Stimulated activated CD8-positive, alpha-beta memory T cell treated with anti-CD3 and anti-CD28 coated beads, Interleukin-4, amount 100 ng/mL, for 1 hour (primary cell): ENCODE data around the gene RNF220.

Source experiments
- DNase-seq, 2 donors: peaks; one replicate each; pipeline ENCODE4 v3.0.0-alpha.2; 2020; ENCODE audit warnings: low read depth in 2 of 2, low spot score in 1 of 2

The RNF220 gene

DNA sequence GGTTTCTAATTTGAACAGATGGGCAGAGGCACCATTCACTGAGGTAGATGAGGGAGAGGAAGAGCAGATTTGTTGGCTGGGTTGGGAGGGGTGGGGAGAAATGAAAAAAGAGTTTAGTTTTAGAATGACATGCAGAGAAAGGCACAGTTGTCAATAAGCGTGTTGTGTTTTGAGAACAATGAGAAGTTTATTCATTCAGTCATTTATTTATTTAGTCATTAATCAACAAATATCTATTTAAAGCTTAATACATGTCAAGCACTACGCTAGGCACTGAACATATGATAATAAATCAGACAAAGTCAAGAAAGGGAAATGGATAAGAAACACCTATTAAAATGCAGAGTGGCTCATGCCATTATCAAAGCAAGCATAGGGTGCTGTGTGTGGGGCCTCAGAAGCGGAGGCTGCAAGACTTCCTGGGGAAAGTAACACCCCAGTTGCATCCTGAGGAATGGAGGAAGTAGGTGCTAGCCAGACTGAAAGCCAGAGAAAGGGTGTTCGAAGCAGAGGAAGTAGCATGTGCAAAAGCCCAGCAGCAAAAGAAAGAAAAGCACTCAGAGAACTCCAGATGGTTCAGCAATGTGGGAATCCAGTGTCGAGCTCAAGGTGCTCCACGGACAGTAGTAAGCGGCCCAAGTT is 114.1 kb downstream of the RNF220 start:
- DNase-seq = no peak

DNA sequence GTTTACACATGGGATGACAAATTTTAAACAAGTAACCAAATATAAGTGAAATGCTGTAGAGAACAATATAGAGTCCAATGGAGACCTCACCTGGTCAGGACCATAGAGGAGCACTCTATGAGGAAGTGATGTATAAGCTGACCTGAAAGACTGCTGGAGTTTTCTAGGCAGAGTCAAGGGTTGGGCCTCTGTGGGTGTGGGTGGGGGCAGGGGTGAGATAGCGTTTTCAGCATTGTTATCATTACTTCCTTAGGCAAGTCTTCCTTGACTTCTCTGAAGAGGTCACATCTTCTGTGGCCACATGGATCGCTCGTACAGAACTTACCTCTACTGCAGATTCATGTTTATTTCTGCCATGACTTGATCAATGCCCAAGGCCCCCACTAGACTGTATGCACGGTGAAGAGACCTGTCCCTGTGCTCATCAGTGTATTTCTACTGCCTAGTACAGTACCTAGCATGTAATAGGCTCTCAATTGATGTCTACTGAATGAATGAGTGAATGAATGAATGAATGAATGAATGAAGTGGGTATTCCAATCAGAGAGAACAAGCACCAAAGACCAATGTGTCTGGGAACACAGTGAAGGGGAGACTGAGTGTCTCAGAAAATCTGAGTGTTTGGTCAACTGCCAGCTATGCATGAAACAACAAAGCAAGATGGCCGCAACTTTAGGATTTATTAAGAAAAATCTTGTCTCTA is 116.5 kb downstream of the RNF220 start:
- DNase-seq = no peak

DNA sequence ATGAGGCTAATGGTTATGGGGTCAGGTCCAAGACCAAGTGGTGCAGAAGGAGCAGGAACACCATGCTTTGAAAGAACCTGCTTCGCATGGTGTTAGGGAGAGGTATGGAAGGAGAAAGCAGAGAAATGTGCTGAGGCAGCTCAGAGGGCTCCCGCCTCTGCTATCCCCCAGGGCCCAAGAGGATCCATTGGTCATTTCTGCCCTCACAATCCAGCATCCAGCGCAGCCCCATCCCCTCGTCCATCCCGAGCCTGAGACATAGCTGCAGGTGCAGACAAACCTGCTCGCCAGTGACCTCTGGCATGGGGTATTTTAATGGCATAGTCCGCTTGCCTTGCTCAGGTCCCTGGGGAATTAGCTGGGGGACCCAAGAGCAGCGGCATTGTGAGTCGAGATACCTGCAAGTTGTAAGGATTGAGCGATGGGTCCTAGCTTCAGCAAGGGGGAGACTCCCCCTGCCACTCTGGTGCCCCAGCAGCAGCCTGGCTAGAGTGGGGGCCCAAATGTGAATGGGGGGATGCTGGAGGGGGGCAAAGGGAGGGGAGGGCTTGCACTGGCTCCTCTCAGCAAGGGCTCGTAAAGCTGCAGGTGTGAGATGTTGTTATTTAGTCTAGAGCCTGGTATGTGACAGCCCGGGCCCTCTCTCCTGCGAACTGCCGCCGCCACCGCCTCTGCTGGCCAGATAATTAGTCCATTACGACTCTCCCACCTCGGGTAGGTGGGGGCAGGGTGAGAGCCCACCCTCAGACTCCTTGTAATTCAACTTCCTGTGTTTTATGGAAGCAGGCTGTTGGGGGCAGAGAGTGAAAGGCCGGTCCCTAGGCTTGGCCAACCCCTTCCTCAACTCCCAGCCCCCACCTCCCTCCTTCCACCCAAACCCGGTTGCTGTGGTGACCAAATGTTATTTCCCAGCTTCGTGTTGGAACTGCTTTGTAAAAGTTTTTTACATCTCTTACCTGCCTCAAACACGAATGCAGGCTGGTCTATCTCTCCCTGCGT is 118.8 kb downstream of the RNF220 start:
- no peak for DNase-seq

DNA sequence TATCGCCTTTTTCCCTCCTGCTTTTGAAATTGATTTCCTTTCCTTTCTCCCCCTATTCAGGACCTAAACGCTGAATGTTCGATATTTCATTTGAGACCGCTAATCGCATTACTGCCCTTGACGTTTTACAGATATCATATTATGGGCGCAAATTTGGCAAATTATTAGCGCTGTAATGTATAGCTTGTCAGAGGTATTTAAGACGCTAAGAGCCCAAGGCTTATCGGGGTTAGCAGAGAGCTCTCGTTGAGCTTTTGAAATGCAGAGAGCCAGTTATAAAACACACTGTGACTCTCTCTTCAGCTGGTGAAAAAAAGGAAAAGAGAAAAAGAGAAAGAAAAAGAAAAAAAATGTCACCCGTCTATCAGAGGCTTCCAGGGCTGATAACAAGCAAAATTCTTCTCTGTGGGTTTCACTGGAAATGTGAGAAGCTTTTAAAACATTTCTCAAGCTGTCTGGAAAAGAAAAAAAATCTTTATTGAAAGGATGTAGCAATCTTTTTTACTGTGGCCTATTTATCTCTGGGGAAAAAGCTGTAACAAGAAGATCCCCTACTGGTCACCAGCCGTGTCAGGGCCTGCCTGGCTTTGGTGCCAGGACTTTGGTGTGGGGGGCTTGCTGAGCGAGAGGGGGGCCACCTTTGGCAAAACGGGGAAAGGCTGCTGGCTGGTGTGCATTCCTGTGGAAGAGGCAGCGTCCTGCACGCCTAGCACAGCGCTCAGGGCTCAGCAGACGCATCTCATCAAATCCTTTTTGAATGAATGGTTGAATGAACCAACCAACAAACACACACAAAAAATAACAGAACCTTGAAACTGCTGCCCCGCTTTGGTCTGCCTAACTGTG is 119.8 kb downstream of the RNF220 start:
- DNase-seq = no peak

DNA sequence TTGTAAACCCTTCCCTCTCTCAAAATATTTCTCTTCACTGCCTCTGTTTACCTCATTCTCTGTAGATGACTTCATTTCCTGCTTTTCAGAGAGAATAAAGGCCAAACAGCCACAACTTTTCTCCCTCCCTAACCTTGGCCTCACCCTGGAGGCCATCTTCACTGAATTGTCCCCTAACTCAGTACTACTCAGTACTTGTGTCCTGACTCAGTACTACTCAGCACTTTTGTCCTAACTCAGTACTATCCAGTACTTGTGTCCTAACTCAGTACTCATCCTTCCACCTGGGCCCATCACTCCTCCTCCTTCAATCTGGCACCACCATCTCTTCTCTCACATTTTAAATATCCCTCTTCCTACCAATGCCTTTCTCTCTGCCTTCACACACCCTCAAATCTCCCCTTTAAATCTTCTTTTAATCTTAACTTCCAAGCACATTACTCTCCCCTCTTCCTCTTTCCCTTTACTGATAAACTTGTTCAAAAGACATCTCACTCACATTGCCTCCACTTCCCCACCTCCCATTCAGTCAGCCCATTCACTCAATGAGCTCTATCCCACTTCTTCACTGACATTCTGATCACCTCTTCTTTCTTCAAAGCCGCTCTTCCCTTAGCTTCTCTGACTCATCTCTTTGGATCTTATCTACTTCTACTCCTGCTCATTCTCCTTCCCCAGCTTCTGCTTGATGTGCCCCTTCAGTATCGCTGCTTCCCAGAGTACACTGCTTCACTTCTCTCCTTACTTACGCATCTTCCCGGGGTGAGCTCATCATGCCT is 121.4 kb downstream of the RNF220 start:
- no peak for DNase-seq

DNA sequence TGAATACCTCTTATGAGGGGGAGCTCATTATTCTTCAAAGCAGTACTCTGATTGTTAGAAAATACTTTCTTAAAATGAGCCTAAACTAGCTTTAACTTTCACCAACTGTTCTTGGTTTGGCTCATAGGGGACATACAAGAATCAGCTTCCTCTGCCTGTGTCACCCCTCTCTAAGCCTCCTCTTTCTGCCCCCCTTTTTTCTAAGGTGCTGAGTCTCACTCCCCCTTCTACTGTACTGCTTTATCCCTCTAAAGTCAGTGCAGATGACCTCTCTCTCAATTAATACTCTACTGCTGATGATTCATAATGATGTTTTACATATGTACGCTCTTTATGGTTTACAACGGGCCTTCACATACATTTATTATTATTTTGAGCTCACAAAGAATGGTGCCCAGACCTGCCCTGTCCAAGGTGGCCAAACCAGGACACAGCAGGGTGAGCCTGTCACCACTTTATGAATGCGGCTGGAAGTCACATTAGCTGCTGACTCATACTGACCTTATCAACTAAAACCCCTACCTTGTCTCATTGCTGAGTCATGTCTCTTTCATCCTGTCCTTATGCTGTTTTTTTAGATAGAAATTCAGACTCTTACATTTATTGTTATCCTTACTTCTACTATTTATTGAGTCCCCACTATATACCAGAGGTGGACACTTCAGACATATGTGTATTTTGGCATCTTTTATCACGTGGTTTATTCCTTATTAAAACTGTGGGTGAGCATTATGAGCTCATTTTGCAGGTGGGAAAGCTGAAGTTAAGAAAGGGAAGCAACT is 126.9 kb downstream of the RNF220 start:
- DNase-seq = no peak

DNA sequence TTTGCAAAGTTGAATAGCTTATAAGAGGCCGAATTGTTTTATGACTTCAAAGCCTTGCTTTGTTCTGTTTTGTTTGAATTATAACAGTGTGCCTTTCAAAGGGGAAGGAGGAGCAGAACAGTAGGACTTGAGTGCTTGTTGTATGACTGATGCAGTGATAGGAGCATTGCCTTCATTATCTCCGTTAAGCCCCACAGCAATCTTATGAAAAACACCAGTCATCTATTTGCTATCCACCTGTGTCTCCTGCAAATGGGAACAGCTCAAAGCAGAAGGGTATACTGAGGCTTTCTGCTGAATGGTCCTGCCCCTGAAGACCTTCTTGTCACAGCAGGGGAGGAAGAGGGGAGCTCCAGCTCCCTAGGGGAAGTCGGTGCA is 127.5 kb downstream of the RNF220 start:
- DNase-seq = no peak

DNA sequence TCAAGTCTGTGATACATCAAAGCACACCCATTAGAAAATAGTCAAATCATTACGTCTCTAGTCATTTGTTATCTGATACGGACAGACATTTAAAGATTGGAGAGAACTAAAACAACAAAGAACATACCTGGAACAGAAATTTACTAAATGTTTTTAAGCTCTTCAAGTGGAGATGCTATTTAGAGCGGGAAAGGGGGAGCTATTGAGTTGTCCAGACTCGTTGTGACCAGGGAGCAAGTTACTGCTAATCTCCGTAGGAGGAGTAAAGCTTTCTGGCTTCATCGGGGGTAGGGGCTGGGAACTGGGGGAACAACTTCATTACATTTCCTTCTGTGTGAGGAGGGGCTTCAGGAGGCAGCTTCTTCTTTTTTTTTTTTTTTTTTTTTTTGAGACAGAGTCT is 129.7 kb downstream of the RNF220 start:
- no peak for DNase-seq

DNA sequence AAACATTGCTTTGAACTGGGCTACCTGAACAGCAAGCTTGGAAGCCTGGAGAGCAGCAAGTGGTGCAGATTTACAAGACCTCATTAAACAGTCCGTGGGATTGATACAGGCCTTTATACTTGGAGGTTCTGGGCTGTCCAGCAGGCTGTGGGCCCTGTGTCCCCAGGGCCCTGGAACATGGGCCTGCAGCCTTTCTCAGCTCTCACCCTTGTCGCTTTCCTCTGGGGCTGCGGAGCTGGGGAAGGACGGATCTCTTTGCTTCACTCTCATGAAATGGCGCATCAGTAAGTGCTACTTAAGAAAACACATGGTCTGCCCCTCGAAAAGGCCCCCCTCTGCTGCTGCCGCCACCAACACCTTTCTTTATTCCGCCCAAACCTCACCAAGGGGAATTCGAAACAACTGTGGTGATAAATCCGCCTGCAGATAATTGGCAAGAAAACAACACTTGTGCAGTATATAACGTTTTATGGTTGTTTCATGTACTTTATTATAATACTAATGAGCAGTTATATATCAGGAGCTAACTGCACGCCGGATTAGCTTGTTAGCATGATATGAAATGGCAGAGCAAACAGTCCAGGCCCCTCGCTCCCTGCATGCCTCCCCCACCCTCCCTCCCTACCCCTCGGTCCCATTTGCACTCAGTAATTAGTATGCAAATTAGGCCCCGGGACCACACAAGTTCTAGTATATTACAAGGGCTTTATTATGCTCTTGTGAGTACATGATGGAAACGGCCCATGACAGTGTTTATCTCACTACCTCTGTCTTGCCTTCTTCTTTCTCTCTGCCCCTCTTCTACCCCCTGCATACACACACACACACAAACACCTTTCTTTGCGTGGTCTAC is 131.5 kb downstream of the RNF220 start:
- DNase-seq = no peak

DNA sequence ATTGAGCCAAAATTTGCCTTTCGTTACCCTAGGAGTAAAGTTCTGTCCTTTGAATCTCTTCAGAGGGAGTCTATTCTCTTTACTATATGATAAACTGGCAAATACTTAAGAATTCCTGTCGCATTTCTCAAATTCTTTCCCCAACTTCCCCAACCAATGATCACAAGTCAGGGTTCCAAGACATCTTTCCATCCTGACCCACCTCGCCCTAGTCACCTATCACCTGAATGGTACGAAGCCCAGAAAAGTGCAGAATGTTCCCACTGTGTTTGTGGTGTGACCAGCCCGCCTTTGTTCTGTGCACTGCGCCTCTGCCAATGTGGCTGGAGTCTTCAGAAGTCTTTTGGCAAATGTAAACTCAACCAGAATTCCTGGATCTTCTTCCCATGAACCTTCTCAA is 132.5 kb downstream of the RNF220 start:
- no peak for DNase-seq

DNA sequence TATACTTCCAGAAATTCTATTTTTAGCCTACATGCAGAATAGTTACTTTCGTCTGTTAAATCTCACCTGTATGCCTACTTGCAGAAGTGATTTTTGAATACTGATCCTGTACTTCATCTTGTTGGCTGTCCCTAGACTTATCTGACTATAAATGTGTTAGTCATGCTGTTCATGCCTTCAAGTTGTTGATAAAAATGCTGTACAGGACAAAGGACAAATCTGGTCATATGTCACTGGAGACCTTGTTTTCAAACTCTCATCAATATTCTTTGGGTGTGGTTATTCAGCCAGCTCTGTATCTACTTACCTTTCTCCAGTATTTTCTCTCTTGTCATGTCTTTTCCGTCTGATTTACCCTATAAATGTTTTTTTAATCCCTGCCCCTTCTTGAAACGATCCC is 132.9 kb downstream of the RNF220 start:
- no peak for DNase-seq

DNA sequence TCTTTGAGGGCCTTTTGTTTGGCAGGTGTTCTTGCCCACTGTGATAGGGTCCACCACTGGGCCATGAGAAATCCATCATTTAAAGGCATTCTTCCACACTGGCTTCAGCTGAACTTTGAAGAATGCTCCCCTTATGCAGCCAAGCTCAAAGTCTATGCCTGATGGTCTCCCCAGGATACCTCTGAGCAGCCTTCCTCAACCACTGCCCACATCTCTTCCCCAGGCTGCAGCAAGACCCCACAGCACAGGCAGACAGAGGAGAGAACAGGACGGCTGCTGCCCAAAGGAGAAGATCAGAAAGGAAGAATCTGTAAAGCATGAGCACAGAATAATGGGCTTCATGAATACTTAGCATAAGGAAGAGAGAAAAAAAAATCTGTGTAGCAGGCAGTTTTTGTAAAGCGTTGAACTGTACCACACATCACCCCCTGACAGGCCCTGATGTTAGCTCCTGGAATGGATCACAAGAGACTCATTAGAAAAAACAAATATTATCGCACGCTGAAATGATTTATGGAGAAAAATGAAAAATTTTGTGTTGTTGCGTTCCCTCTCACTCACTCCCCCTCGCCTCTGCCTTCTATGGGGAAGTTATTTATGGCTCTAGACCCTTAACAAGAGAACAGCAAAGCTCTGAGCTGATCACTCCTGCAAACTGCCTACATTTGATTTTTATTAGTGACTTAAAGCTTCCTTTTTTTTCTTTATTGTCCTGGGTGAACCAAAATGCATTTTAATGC is 135.1 kb downstream of the RNF220 start:
- DNase-seq = no peak

DNA sequence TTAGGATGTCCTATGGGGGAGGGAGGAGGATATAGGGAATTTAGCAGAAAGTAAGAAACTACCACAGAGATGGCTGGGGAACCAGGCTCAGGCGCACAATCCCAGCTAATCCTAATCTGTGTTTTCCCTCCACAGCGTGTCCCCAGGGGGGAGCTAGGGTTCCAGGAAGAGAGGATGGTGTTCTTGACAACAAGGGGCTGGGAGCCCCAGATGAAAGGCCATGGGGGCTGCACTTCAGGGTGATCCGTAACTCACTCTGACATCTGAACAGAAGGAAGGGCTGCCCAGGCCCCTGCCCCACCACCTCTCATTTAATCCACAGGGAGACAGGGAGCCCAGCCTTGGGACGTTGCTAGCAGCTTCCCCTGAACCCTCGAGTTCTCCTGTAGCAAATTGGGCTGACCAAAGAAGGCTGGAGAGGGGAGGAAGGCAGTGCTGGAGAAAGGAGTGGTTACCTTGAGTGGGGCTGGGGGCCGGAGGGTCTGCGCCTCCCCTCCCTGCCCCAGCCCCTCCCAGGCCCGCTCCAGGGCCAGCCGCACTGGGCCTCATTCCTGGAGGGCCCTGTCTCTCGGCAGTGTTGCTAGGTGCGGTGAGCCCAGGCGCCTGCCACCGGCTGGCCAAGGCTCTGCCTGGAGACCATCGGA is 137.5 kb downstream of the RNF220 start:
- no peak for DNase-seq

DNA sequence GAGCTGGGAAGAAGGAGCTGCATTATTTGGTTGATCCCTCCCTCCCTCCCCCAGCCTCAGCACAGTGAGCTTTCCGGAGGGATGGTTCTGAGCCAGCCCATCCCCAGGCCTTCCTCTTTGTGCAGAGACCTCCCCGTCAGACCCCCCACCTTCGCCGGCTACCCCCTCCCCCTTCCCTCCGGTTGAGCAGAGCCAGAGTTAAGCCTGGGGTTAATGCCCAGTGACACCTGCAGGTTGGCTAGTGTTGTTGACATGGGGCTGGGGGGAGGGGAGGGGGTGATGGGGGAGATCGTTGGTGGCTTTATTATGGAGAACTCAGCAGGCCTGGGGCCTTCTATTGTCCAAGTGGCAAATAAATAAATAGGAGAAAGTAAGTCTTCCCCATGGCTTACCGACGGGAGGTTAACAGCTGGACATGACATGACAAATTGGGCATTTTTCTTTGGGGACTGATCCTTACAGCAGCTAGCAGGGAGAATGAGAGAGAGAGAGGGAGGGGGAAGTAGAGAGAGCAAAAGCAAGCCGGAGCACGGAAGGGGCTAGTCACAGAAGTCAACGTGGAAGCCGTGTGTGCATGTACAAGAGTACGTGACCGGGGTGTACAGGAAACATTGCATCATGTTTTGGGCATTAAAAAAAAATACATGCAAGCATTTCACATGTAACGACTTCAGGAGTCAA is 138.1 kb downstream of the RNF220 start:
- DNase-seq = no peak

DNA sequence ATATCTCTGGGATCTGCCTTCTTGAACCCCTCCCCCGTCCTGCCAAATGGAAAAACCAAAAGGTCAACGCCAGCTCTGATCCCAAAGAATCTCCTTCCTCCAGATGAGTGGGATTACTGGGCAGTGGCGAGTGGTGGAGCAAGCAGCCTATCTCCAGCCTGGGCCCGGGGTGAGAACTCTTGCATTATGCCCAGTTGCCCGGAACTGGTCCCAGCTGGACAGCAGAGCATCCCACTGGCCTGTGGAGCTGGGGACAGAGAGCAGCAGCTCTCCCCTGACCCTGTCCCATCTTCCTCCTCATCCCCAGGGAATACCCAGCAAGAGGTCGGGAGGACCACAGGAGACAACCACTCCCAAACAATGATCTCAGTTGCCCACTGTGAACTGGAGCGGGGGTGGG is 138.7 kb downstream of the RNF220 start:
- DNase-seq = no peak

DNA sequence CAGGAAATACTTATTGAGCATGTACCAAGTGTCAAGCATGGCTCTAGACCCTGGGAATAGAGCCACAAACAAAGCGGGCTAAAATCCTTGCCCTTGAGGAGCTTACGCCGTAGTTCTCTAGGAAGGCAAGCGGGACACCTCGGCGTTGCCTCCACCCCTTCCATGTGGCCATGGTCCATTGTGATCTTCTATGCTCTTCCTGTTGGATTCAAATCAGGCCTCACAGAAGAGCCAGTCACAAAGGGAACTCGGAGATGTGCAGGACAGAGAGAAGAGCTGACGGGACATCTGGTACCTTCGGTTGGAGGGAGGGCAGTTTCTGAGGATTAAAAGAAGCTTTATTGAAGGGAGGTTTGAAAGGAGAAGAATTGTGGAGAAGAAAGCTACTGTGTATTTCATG is 139.9 kb downstream of the RNF220 start:
- no peak for DNase-seq

DNA sequence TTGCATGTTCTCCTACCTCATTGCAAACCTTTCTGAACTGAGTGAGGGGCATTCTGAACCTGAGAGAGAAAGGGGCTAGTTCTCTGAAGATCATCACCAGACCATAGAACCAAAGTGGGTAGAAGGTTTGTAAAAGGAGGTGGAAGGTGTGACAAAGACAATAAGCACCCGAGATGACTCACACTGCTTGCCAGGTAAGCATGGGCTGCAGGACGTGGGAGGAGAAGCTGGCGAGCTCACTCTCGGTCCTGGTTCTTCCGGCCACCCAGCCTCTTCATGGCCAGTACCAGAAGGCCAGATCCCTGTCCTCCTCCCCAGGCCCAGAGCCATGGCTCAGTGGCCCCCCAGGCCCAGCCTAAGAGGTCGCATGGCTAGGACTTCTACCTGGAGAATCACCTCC is 140.9 kb downstream of the RNF220 start:
- no peak for DNase-seq
